Measurements from ENCODE around the gene LYRM4. TPM values are rescaled to one million over a fixed set of nuclear protein-coding genes. Genes with fewer than 3 reads are reported as not detected.
A peak's percentile ranks its signal among the peaks of the same experiment; 100 is the strongest.

Gene LYRM4
- total and polyA plus RNA-seq, 2 donors (not counting 1 experiment from before 2014, with no cell fraction given), result 22.1 to 29.5 TPM

DNA sequence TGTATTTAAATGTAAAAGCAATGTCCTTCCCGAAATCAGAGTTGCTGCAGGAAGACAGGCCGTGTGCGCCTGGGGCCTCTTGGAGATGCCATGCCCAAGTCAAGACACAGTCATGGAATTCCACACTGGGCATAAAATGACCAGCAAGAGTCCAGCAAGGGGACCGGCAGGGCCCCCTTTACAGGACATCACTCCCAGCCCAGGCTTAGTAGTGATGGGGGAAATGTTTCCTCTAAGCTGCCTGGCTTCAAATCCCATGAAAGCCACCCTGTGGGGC, 177.5 kb downstream of the LYRM4 start:
- intact Hi-C loops (cut with micrococcal nuclease), result loop anchor here (10.0 kb wide), 1 partner anchor 52 kb away; no protein-coding TSS in a partner anchor
- Mint-ChIP-seq H3K4me3 (peak overlapping the region; percentile 84), H3K27ac (no peak overlapping the region), H3K4me1 (peaks cover 15% of the 10 kb centered on the region), H3K9me3 (ENCODE audit: insufficient read depth) (no peaks in the 10 kb centered on the region), H3K27me3 (peaks cover 20% of the 10 kb centered on the region)
- DNase-seq, result no peak
- peaks cover 15 to 27% of the 10 kb centered on the region in 2 donors for H3K4me1 ChIP-seq (ENCODE audit: control insufficient read depth in 2 of 2, insufficient read depth in 2 of 2, low read length in 2 of 2)
- no peak overlapping the region for H3K4me2 ChIP-seq (replicated peaks; ENCODE audit: low read depth, low read length, poor library complexity, severe bottlenecking)
- no peak overlapping the region for H3K27ac ChIP-seq (ENCODE audit: low read length in 2 of 2)
- ChIA-PET CTCF (no interaction called here), POLR2A (no interaction called here)
- no peak for TF ChIP-seq EZH2 (IDR thresholded peaks at IDR 0.05; ENCODE audit: borderline replicate concordance, insufficient read depth, low read depth, low read length, poor library complexity, severe bottlenecking)
- TF ChIP-seq, protein P1, sequence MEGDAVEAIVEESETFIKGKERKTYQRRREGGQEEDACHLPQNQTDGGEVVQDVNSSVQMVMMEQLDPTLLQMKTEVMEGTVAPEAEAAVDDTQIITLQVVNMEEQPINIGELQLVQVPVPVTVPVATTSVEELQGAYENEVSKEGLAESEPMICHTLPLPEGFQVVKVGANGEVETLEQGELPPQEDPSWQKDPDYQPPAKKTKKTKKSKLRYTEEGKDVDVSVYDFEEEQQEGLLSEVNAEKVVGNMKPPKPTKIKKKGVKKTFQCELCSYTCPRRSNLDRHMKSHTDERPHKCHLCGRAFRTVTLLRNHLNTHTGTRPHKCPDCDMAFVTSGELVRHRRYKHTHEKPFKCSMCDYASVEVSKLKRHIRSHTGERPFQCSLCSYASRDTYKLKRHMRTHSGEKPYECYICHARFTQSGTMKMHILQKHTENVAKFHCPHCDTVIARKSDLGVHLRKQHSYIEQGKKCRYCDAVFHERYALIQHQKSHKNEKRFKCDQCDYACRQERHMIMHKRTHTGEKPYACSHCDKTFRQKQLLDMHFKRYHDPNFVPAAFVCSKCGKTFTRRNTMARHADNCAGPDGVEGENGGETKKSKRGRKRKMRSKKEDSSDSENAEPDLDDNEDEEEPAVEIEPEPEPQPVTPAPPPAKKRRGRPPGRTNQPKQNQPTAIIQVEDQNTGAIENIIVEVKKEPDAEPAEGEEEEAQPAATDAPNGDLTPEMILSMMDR (IDR thresholded peaks at IDR 0.05), result no peak
- peaks cover 0 to 39% (median 10%) of the 10 kb centered on the region in 4 experiments for H3K27me3 ChIP-seq (replicated peaks in 1 of 4; ENCODE audit: control extremely low read depth in 1 of 4, control insufficient read depth in 3 of 4, insufficient read depth in 4 of 4, low read length in 3 of 4)
- no peak overlapping the region for H3K4me3 ChIP-seq (ENCODE audit: control extremely low read depth in 1 of 5, extremely low read depth in 1 of 5, insufficient read depth in 1 of 5, low read depth in 2 of 5, low read length in 4 of 5)
- no peak overlapping the region for H3K9ac ChIP-seq (ENCODE audit: low read length)
- H3K36me3 ChIP-seq (replicated peaks in 1 of 2; ENCODE audit: control extremely low read depth in 1 of 2, control insufficient read depth in 1 of 2, extremely low read depth in 1 of 2, insufficient read depth in 2 of 2, low read length in 1 of 2), result no peaks in the 10 kb centered on the region
- ATAC-seq (ENCODE audit: low read depth), result no peak
- H2AFZ ChIP-seq (ENCODE audit: insufficient read depth, low read depth, low read length, poor library complexity, severe bottlenecking), result no peak overlapping the region
- H3K9me3 ChIP-seq (ENCODE audit: control extremely low read depth in 1 of 3, control insufficient read depth in 2 of 3, insufficient read depth in 1 of 3, low read length in 2 of 3), result peaks cover 0 to 9% (median 0%) of the 10 kb centered on the region in 3 donors
- H3K79me2 ChIP-seq (ENCODE audit: control insufficient read depth, insufficient read depth, low read length), result no peaks in the 10 kb centered on the region
- 33% methylated on average over 3 of the region's 4 CpGs for WGBS (ENCODE audit: insufficient coverage)
- no peaks in the 10 kb centered on the region for H4K20me1 ChIP-seq (ENCODE audit: control insufficient read depth, insufficient read depth, low read length, poor library complexity, severe bottlenecking)

DNA sequence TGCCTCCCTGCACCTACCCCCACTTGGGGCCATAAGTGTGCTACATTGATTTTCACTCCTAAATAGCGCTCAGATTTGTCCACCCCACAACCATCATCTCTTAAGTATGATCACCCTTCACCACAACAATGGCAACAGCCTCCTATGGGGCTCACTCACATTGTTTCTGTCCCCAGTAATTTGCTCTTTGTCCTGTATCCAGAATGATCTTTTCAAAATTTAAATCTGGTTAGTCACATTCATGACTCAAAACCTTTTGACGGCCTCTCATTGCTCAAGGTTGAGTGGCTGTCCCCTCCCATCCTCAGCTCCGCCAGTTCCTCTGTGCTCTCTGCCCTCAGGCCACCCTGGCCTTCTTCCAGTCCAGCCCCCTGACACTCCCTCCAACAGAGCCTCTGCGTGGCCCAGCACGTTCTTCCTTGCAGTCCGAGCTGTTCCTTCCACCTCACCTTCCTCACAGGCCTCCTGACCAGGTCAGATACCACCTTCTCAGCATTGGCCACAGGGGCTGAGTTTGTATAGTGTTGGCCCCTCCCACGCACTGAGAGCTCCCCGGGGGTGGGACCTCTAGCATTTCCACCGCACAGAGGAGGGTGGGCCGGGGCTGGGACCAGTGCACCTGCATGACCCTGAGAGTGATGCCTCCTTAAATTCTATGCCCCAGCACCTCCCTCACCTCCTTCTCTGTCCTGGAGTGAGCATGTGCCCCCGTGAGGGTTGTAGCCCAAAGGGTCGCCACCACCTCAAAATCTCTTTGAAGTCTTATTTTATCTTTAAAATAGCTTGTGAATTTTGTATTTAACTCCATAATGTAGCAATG, 178.1 kb downstream of the LYRM4 start:
- CTCF ChIA-PET, result no interaction called here
- H3K27ac Mint-ChIP-seq, result no peak overlapping the region
- peaks cover 15% of the 10 kb centered on the region for H3K4me1 Mint-ChIP-seq

More for the DNA sequence above, 178.1 kb downstream of the LYRM4 start:
- POLR2A ChIA-PET, result interaction anchor here (0.7 kb wide), 1 partner anchor 91 kb away, joined by 7 read pairs; no protein-coding TSS in a partner anchor
- Histone ChIP-seq H3K4me2 (replicated peaks; ENCODE audit: low read depth, low read length, poor library complexity, severe bottlenecking) (no peak overlapping the region), H3K27ac (ENCODE audit: low read length in 2 of 2) (no peak overlapping the region), H4K20me1 (ENCODE audit: control insufficient read depth, insufficient read depth, low read length, poor library complexity, severe bottlenecking) (no peaks in the 10 kb centered on the region), H3K79me2 (ENCODE audit: control insufficient read depth, insufficient read depth, low read length) (no peaks in the 10 kb centered on the region), H3K4me3 (ENCODE audit: control extremely low read depth in 1 of 5, extremely low read depth in 1 of 5, insufficient read depth in 1 of 5, low read depth in 2 of 5, low read length in 4 of 5) (no peak overlapping the region), H3K36me3 (replicated peaks in 1 of 2; ENCODE audit: control extremely low read depth in 1 of 2, control insufficient read depth in 1 of 2, extremely low read depth in 1 of 2, insufficient read depth in 2 of 2, low read length in 1 of 2) (no peaks in the 10 kb centered on the region), H3K9ac (ENCODE audit: low read length) (no peak overlapping the region), H3K9me3 (ENCODE audit: control extremely low read depth in 1 of 3, control insufficient read depth in 2 of 3, insufficient read depth in 1 of 3, low read length in 2 of 3) (peaks cover 0 to 9% (median 0%) of the 10 kb centered on the region in 3 donors), H3K27me3 (replicated peaks in 1 of 4; ENCODE audit: control extremely low read depth in 1 of 4, control insufficient read depth in 3 of 4, insufficient read depth in 4 of 4, low read length in 3 of 4) (peaks cover 0 to 39% (median 10%) of the 10 kb centered on the region in 4 experiments), H2AFZ (ENCODE audit: insufficient read depth, low read depth, low read length, poor library complexity, severe bottlenecking) (no peak overlapping the region), H3K4me1 (ENCODE audit: control insufficient read depth in 2 of 2, insufficient read depth in 2 of 2, low read length in 2 of 2) (peaks cover 15 to 25% of the 10 kb centered on the region in 2 donors)
- Mint-ChIP-seq H3K27me3 (peaks cover 20% of the 10 kb centered on the region), H3K4me3 (no peak overlapping the region), H3K9me3 (ENCODE audit: insufficient read depth) (no peaks in the 10 kb centered on the region)
- 82% methylated on average over 8 of the region's 12 CpGs for whole genome bisulfite sequencing (ENCODE audit: insufficient coverage)
- intact Hi-C loops (cut with micrococcal nuclease), result loop anchor here (10.0 kb wide), 1 partner anchor 52 kb away; no protein-coding TSS in a partner anchor
- TF ChIP-seq EZH2 (IDR thresholded peaks at IDR 0.05; ENCODE audit: borderline replicate concordance, insufficient read depth, low read depth, low read length, poor library complexity, severe bottlenecking), result no peak
- TF ChIP-seq, protein P1 (IDR thresholded peaks at IDR 0.05), result no peak
- DNase-seq (no peak), ATAC-seq (ENCODE audit: low read depth) (no peak)
